Measurements from ENCODE around the gene ISOC2.

DNA sequence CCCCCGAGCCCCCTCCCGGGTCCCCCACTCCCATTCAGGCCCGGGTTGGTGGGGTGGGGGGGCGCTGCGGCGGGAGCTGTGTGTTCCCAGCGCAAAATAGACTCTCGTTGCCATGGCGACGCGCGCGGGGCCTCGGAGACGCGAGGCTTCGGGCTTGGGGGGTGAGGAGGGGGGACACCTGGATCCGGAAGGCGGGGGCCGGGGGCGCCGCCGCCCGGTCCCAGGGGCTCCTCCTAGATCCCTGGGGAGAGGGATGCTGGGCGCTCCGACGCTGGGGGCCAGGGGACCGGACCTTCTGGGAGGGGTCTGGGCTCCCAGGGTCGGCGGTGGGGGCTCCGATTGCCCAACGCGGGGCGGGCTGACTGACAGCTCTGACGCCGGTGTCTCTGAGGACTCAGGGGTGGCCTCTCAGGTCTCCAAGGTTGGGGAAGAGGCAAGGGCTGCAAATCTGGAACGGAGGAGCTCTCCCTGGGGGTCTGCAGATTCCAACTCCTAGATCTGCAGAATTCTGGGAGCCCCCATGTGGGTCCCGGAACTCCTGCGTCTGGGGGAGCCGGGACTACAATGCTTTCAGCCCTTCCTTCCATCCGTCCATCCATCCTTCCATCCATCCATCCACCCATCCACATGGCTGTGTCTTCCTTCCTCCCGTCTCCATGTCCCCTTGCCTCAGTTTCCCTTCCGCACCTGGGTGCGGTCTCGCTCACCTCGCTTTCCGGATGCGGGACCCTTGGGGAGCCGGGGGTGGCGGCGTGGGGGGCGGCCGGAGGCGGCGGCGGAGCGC lies 9.3 kb downstream of the ISOC2 start:
- TF ChIP-seq, protein P1, sequence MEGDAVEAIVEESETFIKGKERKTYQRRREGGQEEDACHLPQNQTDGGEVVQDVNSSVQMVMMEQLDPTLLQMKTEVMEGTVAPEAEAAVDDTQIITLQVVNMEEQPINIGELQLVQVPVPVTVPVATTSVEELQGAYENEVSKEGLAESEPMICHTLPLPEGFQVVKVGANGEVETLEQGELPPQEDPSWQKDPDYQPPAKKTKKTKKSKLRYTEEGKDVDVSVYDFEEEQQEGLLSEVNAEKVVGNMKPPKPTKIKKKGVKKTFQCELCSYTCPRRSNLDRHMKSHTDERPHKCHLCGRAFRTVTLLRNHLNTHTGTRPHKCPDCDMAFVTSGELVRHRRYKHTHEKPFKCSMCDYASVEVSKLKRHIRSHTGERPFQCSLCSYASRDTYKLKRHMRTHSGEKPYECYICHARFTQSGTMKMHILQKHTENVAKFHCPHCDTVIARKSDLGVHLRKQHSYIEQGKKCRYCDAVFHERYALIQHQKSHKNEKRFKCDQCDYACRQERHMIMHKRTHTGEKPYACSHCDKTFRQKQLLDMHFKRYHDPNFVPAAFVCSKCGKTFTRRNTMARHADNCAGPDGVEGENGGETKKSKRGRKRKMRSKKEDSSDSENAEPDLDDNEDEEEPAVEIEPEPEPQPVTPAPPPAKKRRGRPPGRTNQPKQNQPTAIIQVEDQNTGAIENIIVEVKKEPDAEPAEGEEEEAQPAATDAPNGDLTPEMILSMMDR (IDR thresholded peaks at IDR 0.05), result no peak
- peak; percentile 76 for TF ChIP-seq EZH2 (IDR thresholded peaks at IDR 0.05)
